Measurements from ENCODE around the gene FBXL16.

GRCh38 chr16:722835-723633, 17.4 kb upstream of the FBXL16 start:
- TF ChIP-seq POLR2A (IDR thresholded peaks at IDR 0.05) (no peak), CTCF (IDR thresholded peaks at IDR 0.05) (no peak), POLR2AphosphoS5 (IDR thresholded peaks at IDR 0.05) (no peak)

Measured in upper lobe of left lung (tissue), 4 donors.